ENCODE data around the gene FLNB. TPM values are rescaled to one million over a fixed set of nuclear protein-coding genes. Genes with fewer than 3 reads are reported as not detected.

Gene FLNB
- total RNA-seq, 1 donor, result 274 TPM

- Histone ChIP-seq H3K9me3 (ENCODE audit: low read depth, low read length) (no peaks in the 10 kb centered on the region), H3K4me1 (ENCODE audit: insufficient read depth, low read length) (peaks cover 15% of the 10 kb centered on the region), H3K4me2 (ENCODE audit: insufficient read depth, low read length) (no peak overlapping the region), H2AFZ (ENCODE audit: low read length) (no peak overlapping the region), H3K4me3 (ENCODE audit: insufficient read depth, low read length) (no peak overlapping the region), H3K27ac (ENCODE audit: low read depth, low read length) (no peak overlapping the region), H3K36me3 (ENCODE audit: insufficient read depth, low read length) (peaks cover 9% of the 10 kb centered on the region), H3K79me2 (ENCODE audit: insufficient read depth, low read length) (no peaks in the 10 kb centered on the region), H4K20me1 (ENCODE audit: insufficient read depth, low read length) (peaks cover 2% of the 10 kb centered on the region), H3K27me3 (ENCODE audit: insufficient read depth, low read length) (no peaks in the 10 kb centered on the region)
- no peak for TF ChIP-seq CTCF (IDR thresholded peaks at IDR 0.05; ENCODE audit: extremely low read depth, low read depth, low read length)
- no peak for DNase-seq (ENCODE audit: insufficient read length, low spot score, missing footprints)
Measured at GRCh38 chr3:58176185-58176530, 167.9 kb downstream of the FLNB start.

GRCh38 chr3:58176827-58177489, 168.7 kb downstream of the FLNB start:
- Histone ChIP-seq H3K27me3 (ENCODE audit: insufficient read depth, low read length) (no peaks in the 10 kb centered on the region), H3K27ac (ENCODE audit: low read depth, low read length) (no peak overlapping the region), H3K4me2 (ENCODE audit: insufficient read depth, low read length) (no peak overlapping the region), H3K4me3 (ENCODE audit: insufficient read depth, low read length) (no peak overlapping the region), H3K9me3 (ENCODE audit: low read depth, low read length) (no peaks in the 10 kb centered on the region), H4K20me1 (ENCODE audit: insufficient read depth, low read length) (peaks cover under 1% of the 10 kb centered on the region), H3K36me3 (ENCODE audit: insufficient read depth, low read length) (peaks cover 1% of the 10 kb centered on the region), H3K79me2 (ENCODE audit: insufficient read depth, low read length) (no peaks in the 10 kb centered on the region), H2AFZ (ENCODE audit: low read length) (no peak overlapping the region), H3K4me1 (ENCODE audit: insufficient read depth, low read length) (peaks cover 15% of the 10 kb centered on the region)
- no peak for TF ChIP-seq CTCF (IDR thresholded peaks at IDR 0.05; ENCODE audit: extremely low read depth, low read depth, low read length)
- DNase-seq (ENCODE audit: insufficient read length, low spot score, missing footprints), result peak; percentile 48

GRCh38 chr3:58177747-58178527, 169.7 kb downstream of the FLNB start:
- no peak overlapping the region for H3K27ac ChIP-seq (ENCODE audit: low read depth, low read length)
- H3K27me3 ChIP-seq (ENCODE audit: insufficient read depth, low read length), result no peaks in the 10 kb centered on the region
- H3K4me2 ChIP-seq (ENCODE audit: insufficient read depth, low read length), result peak overlapping the region; percentile 80
- no peaks in the 10 kb centered on the region for H4K20me1 ChIP-seq (ENCODE audit: insufficient read depth, low read length)
- no peaks in the 10 kb centered on the region for H3K9me3 ChIP-seq (ENCODE audit: low read depth, low read length)
- H3K4me1 ChIP-seq (ENCODE audit: insufficient read depth, low read length), result peaks cover 15% of the 10 kb centered on the region
- no peaks in the 10 kb centered on the region for H3K36me3 ChIP-seq (ENCODE audit: insufficient read depth, low read length)
- peak overlapping the region; percentile 72 for H2AFZ ChIP-seq (ENCODE audit: low read length)
- DNase-seq (ENCODE audit: insufficient read length, low spot score, missing footprints), result peak; percentile 97
- no peaks in the 10 kb centered on the region for H3K79me2 ChIP-seq (ENCODE audit: insufficient read depth, low read length)
- TF ChIP-seq CTCF (IDR thresholded peaks at IDR 0.05; ENCODE audit: extremely low read depth, low read depth, low read length), result peak; percentile 76
- peak overlapping the region; percentile 69 for H3K4me3 ChIP-seq (ENCODE audit: insufficient read depth, low read length)

GRCh38 chr3:58178528-58179234, 170.5 kb downstream of the FLNB start:
- Histone ChIP-seq H3K79me2 (ENCODE audit: insufficient read depth, low read length) (no peaks in the 10 kb centered on the region), H3K4me3 (ENCODE audit: insufficient read depth, low read length) (no peak overlapping the region), H4K20me1 (ENCODE audit: insufficient read depth, low read length) (no peaks in the 10 kb centered on the region), H3K9me3 (ENCODE audit: low read depth, low read length) (no peaks in the 10 kb centered on the region), H3K4me2 (ENCODE audit: insufficient read depth, low read length) (peak overlapping the region; percentile 80), H3K27ac (ENCODE audit: low read depth, low read length) (no peak overlapping the region), H3K36me3 (ENCODE audit: insufficient read depth, low read length) (no peaks in the 10 kb centered on the region), H2AFZ (ENCODE audit: low read length) (no peak overlapping the region), H3K4me1 (ENCODE audit: insufficient read depth, low read length) (peaks cover 15% of the 10 kb centered on the region), H3K27me3 (ENCODE audit: insufficient read depth, low read length) (peaks cover 3% of the 10 kb centered on the region)
- TF ChIP-seq CTCF (IDR thresholded peaks at IDR 0.05; ENCODE audit: extremely low read depth, low read depth, low read length), result no peak
- peak; percentile 66 for DNase-seq (ENCODE audit: insufficient read length, low spot score, missing footprints)
